Sciatic nerve (tissue), 2 donors: ENCODE data around the gene MOGAT2. TPM values are rescaled to one million over a fixed set of nuclear protein-coding genes. Genes with fewer than 3 reads are reported as not detected.
"Not testable (repeated sequence)": the region's sequence is repeated elsewhere in the genome, so short reads cannot be mapped to it uniquely, and the experiment has no call there.

Source experiments
- ATAC-seq: fragments of 200-7000 bp; cut with Tn5 transposase; one replicate; pipeline ENCODE4 v1.9.1; 2020; ENCODE audit warnings: mild to moderate bottlenecking, moderate library complexity
- DNase-seq: peaks from one replicate; pipeline ENCODE4 v3.0.0-alpha.2; 2020; ENCODE audit warnings: low spot score
- intact Hi-C: fragments of 100-400 bp; cut with DNase I; formaldehyde crosslinking; loops from one replicate; pipeline ENCODE4 v1.14.2; 2022
- total RNA-seq: library from RNA; stranded (reverse); fragmentation: NEBNext Ultra II Directional; extraction: Animal tissue kit (Norgen Biotek cat#: 25700); gene quantifications from one replicate; pipeline ENCODE4 v1.2.1, GENCODE V29; 2021
- donor health status: DM: no; HTN: no; CAD: no.
- donor health status: DM: no; HTN: no; CAD: no.

Gene MOGAT2
- total RNA-seq, 1 donor from 2014 or later: 0.18 TPM

DNA sequence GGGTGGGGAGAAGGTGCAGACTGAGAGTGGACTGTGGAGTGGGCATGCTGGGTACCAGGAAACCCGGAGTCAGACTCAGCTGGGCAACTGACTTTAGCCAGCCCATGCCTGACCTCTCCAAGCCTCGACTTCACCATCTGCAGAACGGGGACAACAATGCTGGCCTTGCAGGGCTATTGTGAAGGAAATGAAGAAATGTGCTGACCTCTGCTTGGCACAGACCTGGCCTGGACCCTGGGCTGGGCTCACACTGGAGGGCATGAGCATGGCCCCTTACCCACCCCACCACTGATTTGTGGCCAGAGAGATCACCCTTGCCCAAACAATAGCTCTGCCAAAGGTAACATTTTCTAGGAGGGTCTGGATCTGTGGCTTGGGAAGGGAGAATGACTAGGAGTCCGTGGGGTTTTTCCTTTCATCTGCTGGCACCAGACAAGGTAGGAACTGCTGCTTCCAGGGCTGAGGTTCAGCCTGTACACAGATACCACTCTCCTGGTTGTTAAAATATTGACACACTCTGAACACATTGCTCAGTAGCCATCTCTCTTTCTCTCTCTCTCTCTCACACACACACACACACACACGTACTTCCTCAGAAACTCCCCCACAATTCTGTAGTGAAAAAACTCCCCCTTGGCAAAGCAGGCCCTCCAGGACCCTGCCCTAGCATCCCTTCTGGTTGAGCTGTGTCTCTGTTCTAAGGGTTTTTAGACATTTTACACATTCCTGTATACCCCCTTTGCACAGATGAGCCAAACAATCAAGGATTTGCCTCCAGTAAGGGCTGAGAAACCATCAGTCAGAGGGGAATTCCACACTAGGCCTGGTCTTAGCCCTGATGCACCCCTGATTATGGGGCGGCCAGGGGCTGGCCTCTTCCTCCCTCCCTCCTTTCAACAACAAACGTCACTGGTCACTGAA lies 1.0 kb downstream of the MOGAT2 start:
- DNase-seq (no peak), ATAC-seq (no peak)
- intact Hi-C loops: no loop called here

DNA sequence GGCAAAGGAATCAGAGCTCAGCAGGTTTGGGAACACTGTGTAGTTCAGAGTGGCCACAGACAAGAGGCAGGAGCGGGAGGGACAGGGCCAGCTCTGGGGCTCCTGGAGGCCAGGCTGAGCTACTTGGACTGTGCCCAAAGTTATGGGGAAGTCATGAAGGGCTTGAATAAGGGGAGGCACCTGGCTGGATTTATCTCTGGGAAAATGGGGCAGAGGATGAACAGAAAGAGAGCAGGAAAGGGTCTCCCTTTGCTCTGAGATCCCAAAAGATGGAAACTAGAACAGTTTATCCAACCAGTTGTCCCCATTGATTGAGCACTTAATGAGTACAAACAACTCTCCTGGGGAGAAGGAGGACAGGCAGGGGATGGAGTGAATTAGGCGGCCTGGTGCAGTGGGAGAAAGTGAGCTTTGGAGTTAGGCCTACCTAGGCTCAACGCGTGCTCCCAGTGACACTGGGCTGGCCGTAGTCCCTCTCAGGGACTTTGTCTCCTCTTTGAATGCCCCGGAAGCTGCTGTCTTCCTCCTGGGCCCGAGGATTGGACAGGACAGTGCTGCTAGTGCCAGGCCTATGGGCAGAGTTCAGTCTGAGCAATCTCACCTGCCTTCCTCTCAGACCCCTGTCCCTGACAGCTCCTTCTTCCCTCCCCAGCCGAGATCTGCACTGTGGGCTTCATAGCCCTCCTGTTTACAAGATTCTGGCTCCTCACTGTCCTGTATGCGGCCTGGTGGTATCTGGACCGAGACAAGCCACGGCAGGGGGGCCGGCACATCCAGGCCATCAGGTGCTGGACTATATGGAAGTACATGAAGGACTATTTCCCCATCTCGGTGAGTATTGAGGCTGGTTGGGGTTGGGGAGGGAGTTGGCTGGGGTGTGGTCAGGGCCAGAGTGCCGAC lies 2.0 kb downstream of the MOGAT2 start:
- intact Hi-C loops: no loop called here
- ATAC-seq (no peak), DNase-seq (no peak)

DNA sequence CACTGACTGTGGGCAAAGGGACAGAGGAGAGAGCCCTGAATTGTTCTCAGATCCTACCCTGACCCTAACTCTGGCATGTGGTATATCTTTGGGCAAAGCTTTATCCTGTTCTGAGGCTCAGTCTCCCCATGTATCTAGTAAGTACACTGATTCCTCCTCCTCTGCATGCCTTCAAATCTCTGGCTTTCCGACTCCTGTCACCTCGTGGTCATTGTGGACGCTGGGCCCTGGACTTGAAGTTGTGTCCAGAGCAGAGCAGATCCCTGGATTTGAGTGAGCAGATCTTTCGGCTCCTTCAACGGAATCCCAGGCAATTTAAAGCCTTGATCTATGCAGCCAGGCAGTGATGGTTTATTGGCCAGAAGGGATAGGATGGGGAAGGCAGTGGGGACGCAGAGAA lies 3.0 kb downstream of the MOGAT2 start:
- intact Hi-C loops: no loop called here
- ATAC-seq (no peak), DNase-seq (no peak)

- intact Hi-C loops: no loop called here
- no peak for ATAC-seq
- no peak for DNase-seq
These were observed 4.4 kb downstream of the MOGAT2 start for GRCh38 chr11:75721852-75722668.

GRCh38 chr11:75722669-75723042 lies 5.0 kb downstream of the MOGAT2 start:
- intact Hi-C loops: no loop called here
- ATAC-seq (no peak), DNase-seq (no peak)

GRCh38 chr11:75725547-75726320 lies 8.1 kb downstream of the MOGAT2 start:
- peak; percentile 49 for ATAC-seq
- intact Hi-C loops: loop anchor here (5.0 kb wide), 1 partner anchor 958 kb away; no protein-coding TSS in a partner anchor
- no peak for DNase-seq

- intact Hi-C loops: loop anchor here (5.0 kb wide), 1 partner anchor 962 kb away; no protein-coding TSS in a partner anchor
- ATAC-seq (no peak), DNase-seq (no peak)
These were observed 11.4 kb downstream of the MOGAT2 start for GRCh38 chr11:75728992-75729391.

- no peak for ATAC-seq
- intact Hi-C loops: no loop called here
- no peak for DNase-seq
These were observed 13.5 kb downstream of the MOGAT2 start for GRCh38 chr11:75731095-75731494.

GRCh38 chr11:75733071-75733430 lies 15.4 kb downstream of the MOGAT2 start:
- ATAC-seq: no peak
- intact Hi-C loops: no loop called here

GRCh38 chr11:75733431-75734107 lies 15.9 kb downstream of the MOGAT2 start:
- ATAC-seq (peak; percentile 52), DNase-seq (no peak)
- intact Hi-C loops: no loop called here

More at GRCh38 chr11:75733071-75733430, 15.4 kb downstream of the MOGAT2 start:
- DNase-seq: no peak

DNA sequence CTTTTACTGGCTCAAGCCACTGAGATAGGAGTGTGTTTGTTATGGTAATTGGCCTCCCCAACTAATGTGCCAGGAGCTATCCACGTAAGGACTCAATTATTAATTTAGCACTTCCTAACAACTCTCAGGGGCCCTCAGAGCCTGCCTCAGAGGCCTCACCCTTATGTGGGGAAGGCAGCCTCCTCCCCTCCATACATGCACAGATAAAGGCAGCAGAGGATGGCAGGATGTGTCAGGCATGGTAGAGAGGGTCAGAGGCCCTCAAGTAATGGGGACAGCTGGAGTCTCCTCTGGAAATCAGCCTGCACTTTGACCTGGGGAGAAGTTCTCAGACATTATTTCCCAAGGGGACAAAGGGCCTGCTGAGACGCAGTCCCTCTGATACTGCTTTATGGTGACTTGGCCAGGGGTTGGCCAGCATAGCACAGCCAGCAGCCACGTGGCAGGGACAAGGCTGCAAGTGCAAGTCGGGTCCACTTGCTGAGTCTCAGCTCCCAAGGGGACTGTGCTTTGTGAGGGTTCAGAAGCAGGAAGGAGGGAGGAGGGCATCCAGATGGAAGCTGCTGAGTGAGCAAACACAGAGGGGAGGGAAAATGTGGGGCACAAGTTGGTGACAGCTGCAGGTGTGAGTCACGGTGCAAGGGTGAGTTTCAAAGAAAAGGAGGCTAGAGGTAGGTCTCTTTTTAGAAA lies 17.0 kb downstream of the MOGAT2 start:
- ATAC-seq (peak; percentile 44), DNase-seq (no peak)
- intact Hi-C loops: no loop called here

DNA sequence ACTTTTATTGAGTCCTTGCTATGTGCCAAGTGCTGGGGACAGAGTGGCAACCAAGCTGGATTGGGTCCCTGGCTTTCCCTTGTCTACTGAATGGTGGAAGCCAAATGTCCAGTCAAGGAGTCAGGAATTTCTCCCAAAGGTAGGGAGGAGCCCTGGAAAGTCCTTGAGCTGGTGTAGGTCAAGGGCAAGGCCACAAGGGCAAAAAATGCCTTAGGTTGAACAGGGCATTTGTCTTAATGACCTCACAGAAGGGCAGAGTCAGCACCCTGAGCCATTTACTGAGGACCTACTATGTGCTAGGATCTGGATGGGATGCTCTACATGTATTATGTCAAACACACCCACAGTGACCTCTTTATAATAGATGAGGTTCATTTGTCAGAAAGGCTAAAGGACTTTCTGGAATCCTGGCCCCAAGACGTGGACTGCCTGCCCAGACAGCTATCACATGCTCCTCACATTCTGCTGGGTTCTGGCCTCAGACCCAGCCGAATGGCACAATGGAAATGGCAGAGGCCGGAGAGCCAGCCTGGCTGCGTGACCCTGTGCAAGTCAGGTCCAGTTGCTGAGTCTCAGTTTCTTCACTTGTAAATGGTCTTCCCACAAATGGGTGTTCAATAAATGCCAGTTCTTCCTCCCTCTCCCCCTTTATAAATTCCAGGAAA lies 17.7 kb downstream of the MOGAT2 start:
- DNase-seq (no peak), ATAC-seq (peak; percentile 42)
- intact Hi-C loops: no loop called here

DNA sequence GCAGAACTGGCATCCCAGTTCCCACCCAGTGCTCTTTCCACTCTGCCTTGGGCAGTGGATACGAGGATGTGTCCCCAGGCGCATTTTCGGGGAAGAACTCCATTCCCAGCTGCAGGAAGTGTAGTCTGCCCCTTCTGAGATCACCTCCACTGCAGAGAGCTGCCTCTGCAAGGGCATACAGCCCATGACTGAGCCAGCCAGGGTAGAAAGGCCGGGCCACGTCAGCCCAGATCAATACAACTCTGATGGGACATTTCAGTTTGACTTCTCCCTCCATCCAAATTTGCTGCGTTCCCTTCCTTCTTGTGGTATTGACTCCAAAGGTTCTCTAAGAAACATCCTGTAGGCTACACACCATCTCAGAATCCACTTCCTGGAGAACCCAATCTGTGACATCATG lies 19.7 kb downstream of the MOGAT2 start:
- ATAC-seq: no peak
- intact Hi-C loops: no loop called here
- DNase-seq: no peak

DNA sequence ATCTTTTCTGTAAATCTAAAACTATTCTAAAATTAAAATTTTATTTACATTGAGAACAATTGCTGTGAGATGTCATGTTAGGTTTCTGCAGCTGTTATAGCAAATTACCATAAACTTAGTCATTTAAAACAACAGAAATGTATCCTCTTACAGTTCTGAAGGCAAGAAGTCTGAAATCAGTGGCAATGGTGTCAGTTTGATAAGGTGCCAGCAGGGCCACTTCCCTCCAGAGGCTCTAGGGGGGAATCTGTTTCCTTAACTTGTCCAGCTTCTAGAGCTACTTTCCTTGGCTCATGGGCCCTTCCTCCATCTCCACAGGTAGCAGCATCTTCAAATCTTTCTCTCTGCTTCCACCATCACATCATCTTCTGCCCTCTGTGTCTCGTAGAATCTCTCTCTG lies 23.0 kb downstream of the MOGAT2 start:
- intact Hi-C loops: no loop called here
- no peak for DNase-seq
- no peak for ATAC-seq

DNA sequence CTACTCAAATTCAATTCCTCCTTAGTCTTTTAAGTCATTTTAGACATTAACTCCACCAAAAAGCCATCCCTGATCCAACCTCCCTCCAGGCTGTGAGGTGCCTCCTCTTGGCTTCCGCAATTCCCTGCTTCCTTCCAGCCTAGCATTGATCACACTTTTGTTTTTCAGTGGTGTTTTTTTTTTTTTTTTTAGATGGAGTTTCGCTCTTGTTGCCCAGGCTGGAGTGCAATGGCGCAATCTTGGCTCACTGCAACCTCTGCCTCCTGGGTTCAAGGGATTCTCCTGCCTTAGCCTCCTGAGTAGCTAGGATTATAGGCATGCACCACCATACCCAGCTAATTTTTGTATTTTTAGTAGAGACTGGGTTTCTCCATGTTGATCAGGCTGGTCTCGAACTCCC lies 25.5 kb downstream of the MOGAT2 start:
- intact Hi-C loops, ATAC-seq, DNase-seq: not testable (repeated sequence)

DNA sequence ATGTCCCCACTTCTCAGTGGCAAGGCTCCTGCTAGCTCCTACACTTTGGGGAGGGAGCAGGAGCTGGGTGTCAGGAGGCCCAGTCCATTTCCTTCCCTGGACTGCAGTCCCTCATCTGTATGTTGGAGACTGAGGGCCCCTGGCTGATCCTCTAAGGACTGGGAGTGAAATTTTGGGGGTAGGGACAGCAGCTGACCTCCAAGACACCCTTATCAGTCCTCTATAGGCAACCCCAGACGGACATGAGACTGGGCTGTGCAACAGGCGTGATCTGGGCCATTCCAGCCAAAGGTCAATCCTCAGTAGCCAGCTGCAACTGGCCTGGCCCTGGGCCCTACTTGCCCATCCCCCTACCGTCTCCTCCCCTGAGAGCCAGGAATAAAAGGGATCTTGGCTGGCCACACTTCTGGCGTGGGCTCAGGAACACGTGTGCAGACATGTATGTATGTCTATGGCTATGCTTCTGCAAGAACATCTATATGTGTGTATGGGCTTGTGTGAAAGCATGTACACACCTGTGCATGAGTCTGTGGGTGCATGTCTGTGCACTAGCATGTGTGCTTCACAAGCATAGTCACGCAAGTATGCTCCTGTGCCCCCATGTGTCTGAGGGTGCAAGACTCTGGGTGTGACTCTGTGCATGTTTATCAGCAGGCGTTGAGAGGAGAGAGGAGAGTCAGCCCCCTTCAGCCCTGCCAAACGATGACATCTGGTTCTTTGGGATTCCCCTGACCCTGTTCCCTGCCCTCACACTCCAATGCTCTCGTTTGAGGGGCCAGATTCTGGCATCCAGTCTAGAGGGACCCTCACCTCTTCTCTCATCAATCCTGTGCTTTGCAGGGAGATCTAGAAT lies 26.3 kb downstream of the MOGAT2 start:
- peak; percentile 62 for ATAC-seq
- intact Hi-C loops: no loop called here
- DNase-seq: no peak
